HG03280 (cell line): Measurements from ENCODE around the gene CTRL.

Experiments used
- ATAC-seq: cut with Tn5 transposase; IDR thresholded peaks from one replicate; pipeline ENCODE4 v1.9.1; 2021; ENCODE audit warnings: mild to moderate bottlenecking, moderate library complexity; ENCODE audit not compliant: unreplicated experiment

Gene CTRL

DNA sequence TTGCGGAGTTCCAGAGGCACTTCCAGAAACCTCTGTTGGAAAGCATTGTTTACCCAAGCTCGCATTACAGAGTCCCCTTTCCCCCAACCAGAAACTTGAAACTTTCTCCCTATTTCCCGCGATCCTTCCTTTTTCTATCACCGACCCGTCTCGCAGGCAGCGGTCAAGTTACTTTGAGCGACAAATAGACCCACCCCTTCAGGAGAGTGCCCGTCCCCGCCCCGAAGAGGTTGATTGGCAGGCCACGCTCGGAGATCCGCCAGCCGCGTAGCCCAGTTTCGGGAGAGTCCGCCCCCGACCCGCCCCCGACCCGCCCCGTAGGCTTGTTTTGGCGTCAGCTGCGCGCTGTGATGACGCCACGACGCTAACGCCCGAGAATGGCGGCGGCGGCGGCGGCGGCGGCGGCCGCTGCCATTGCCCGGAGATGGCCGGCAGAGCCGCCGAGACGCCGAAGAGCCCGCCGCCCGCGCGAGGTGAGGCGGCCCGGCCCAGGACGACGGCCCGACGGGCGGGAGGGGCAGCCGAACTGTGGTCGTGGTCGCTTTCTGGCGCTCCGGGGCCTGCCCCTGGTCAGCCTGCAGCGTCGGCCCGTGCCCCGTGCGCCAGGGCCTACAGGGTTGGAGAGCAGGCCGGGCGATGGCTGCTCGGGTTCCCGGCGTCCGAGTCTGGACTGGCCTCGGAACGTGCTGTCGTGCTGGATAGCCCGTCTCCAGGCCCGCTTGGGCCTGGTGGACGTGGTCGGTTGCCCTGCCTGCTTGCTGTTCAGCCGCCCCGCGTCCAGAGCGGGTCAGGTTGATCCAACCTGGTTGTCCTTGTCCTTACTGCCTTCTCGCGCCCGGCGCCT is 38.5 kb downstream of the CTRL start, which contains the start of gene PSKH1:
TSS of gene PSKH1 (plus strand) at position 356 of the 844 bp plus-strand sequence. CDS start 15,496 bp downstream, outside the sequence.
- peak; percentile 93 for ATAC-seq

DNA sequence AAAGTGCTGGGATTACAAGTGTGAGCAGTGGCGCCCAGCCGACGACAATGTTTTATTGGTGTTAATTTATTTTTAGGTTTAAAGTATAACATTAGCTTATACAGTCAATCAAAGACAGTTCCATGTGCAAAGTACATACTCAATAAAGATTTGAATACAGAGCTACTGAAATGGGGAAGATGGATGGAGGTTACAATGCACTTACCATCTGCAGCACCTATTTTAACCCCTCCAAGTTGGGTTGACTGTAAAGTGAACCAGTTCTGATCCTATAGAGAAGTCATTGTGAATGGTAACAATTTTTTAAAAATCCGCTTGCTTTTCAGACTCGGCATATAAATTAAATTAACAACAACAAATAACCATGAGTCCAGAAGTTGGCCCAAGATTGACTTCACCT is 39.3 kb downstream of the CTRL start:
- no peak for ATAC-seq

DNA sequence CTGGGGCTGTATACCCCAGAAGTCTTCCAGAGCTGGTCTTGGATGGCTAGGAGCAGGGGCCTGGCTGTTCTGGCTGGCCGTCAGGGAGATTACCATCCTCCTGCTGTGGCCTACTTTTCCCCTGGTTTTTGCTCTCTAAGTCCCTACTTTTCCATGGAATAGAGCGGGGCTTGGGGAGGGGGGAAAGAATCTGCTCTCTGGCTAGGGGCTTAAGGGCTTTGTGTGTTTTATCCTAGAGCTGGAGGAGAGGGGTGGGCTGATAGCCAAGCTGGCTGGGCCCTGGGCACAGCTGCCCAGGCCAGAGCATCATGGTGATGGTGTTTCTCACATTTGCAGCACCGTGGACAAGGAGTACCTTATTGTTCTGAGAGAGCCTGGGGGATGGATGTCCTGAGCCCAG is 43.3 kb downstream of the CTRL start:
- no peak for ATAC-seq

DNA sequence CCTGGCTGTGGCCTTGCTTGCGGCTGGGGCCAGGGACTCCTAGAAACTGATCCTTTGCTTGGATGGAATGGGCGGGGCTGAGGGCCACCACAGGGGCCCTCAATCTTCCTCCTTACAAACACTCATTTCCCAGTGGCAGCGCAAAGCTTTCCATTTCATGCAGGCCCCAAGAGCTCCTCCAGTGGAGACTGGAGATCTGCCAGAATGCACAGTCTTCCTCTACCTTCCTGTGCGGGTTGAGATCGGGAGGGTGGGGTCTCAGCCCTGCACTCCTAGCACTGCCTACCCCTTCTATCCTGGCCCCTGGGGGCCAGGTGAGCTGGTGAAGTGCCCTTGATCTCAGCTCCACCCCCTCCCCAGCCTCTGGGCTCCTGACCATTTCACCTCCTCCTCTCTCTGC is 45.3 kb downstream of the CTRL start:
- ATAC-seq, result no peak

DNA sequence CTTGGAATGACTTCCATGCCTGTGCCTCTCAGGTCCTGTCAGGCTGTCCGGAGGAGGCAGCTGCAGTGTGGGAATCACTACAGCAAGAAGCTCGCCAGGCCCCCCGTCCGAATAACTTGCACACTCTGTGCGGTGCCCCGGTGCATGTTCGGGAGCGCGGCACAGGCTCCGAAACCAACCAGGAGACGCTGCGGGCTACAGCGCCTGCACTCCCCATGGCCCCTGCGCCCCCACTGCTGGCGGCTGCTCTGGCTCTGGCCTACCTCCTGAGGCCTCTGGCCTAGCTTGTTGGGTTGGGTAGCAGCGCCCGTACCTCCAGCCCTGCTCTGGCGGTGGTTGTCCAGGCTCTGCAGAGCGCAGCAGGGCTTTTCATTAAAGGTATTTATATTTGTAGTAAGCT is 45.7 kb downstream of the CTRL start:
- ATAC-seq, result no peak

DNA sequence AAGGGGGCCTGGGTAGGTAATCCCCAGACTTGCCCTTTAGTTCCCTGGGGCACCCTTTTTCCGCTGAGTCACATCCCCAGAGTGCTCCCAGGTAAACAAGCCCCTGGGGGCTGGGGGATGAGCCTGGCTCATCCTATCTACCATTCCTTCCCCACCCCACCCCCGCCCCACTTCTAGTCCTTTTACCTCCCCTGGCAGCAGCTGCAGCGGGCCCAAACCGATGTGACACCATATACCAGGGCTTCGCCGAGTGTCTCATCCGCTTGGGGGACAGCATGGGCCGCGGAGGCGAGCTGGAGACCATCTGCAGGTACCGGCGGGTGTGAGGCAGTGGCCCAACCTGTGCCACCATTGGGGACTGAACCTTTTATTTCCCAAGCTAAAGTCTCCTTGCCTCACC is 46.1 kb downstream of the CTRL start:
- no peak for ATAC-seq

DNA sequence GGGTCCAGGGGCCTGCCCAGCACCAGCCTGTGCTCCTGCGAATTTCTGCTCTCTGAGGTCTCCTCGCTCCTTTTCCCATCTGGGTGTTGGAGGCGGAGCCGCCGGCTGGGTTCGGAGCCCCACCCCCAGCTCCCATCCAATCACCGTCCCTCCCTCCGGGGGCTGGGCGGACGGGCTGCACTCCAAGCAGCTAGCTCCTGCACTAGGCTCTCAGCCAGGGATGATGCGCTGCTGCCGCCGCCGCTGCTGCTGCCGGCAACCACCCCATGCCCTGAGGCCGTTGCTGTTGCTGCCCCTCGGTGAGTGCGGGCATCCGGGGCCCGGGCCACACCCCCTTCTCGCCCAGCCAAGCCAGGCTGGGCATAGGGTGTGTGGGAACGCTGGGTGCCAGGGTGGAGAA is 47.0 kb downstream of the CTRL start, which contains the start of gene NRN1L:
TSS of gene NRN1L (plus strand) at position 202 of the 400 bp plus-strand sequence. CDS start at position 221, 19 bp downstream.
- no peak for ATAC-seq

DNA sequence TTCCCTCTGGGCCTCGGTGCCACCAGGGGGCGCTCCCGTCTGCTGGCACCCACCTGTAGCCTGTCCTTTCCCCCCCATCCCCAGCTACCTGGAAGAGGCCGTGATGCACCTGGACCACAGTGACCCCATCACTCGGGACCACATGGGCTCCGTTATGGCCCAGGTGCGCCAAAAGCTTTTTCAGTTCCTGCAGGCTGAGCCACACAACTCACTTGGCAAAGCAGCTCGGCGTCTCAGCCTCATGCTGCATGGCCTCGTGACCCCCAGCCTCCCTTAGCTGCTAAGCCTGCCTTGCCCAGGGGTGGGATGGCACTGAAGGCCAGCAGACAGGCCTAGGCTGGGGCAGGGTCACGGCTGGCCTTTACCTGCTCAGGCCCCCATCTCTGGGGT is 47.8 kb downstream of the CTRL start:
- no peak for ATAC-seq

DNA sequence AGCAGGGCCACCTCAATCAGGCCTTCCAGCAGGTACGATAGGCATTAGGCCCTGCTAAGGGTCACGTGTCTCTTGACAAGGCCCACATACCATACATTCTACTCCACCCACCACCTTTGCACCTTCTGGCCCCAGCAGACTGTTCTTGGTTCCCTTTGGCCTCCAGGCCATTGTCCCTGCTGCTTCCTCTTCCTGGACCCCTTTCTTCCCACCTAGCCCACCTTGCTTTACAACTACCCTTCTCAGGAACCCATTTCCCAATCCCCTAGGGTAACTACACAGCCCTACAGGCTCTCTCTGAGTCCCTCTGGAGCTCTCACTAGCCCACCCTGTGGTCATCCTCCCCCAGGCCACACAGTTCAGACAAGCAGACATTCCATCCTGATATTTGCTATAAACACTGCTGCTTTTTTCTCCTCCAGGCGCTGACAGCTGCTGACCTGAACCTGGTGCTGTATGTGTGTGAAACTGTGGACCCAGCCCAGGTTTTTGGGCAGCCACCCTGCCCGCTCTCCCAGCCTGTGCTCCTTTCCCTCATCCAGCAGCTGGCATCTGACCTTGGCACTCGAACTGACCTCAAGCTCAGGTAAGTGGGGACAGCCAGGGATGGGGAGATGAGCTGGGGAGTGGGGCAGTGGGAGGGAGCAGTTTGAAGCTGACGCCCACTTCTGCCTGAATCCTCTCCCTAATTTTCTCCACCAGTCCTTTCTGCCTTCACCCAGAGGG is 48.4 kb downstream of the CTRL start:
- no peak for ATAC-seq

DNA sequence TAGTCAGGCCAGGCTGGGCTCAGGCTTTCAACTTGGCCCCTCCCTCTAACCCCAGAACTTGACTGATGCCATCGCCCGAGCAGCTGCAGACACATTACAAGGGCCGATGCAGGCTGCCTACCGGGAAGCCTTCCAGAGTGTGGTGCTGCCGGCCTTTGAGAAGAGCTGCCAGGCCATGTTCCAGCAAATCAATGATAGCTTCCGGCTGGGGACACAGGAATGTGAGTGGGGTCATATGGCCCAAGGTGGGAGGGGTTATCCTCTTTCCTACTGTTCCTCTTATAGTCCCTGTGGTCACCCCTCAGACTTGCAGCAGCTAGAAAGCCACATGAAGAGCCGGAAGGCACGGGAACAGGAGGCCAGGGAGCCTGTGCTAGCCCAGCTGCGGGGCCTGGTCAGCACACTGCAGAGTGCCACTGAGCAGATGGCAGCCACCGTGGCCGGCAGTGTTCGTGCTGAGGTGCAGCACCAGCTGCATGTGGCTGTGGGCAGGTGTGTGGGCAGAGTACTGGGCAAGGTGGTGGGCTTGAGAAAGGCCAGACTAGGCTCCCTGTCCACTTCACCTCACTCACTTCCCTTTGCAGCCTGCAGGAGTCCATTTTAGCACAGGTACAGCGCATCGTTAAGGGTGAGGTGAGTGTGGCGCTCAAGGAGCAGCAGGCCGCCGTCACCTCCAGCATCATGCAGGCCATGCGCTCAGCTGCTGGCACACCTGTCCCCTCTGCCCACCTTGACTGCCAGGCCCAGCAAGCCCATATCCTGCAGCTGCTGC is 49.1 kb downstream of the CTRL start:
- no peak for ATAC-seq

DNA sequence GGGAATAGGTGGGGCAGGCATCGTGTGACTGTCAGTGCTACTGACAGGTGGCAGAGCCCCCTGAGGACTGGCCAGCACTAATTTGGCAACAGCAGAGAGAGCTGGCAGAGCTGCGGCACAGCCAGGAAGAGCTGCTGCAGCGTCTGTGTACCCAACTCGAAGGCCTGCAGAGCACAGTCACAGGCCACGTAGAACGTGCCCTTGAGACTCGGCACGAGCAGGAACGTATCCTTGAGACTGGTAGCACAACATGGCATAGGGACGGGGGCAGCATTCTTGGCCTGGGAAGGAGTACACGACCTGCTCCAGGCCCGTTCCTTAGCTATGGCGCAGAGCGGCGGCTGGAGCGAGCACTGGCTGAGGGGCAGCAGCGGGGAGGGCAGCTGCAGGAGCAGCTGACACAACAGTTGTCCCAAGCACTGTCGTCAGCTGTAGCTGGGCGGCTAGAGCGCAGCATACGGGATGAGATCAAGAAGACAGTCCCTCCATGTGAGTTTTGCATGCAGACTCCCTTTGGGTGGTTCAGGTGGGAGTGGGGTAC is 50.0 kb downstream of the CTRL start:
- no peak for ATAC-seq

DNA sequence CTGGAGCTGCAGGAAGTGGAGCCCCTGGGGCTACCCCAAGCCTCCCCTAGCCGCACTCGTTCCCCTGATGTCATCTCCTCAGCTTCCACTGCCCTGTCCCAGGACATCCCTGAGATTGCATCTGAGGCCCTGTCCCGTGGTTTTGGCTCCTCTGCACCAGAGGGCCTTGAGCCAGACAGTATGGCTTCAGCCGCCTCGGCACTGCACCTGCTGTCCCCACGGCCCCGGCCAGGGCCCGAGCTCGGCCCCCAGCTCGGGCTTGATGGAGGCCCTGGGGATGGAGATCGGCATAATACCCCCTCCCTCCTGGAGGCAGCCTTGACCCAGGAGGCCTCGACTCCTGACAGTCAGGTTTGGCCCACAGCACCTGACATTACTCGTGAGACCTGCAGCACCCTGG is 51.1 kb downstream of the CTRL start:
- ATAC-seq, result no peak

DNA sequence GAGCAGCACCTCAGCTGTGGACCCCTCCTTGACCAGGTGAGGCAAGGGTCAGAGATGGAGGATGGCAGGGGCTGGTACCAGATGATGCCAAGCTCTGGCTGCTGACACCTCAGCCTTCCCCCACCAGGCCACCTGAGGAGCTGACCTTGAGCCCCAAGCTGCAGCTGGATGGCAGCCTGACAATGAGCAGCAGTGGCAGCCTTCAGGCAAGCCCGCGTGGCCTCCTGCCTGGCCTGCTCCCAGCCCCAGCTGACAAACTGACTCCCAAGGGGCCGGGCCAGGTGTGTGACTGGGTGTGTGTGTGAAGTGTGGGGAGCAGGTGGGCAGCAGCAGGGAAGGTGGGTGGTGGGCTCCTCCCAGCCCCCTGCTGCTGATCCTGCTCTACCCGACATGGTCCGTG is 51.7 kb downstream of the CTRL start:
- no peak for ATAC-seq
